Stimulated activated CD8-positive, alpha-beta memory T cell treated with anti-CD3 and anti-CD28 coated beads, Interleukin-7, amount 100 ng/mL, for 24 hours (primary cell): ENCODE data around the gene F7.

Experiments used
- DNase-seq: peaks from one replicate; pipeline ENCODE4 v3.0.0-alpha.2; 2020; ENCODE audit warnings: low read depth

F7 gene

GRCh38 chr13:113086991-113087922 lies 18.3 kb upstream of the F7 start:
- no peak for DNase-seq

- DNase-seq: no peak
Observed at GRCh38 chr13:113087923-113088690, 17.5 kb upstream of the F7 start.

GRCh38 chr13:113088691-113089020 lies 16.9 kb upstream of the F7 start:
- DNase-seq: no peak

GRCh38 chr13:113089693-113090414 lies 15.7 kb upstream of the F7 start:
- no peak for DNase-seq

- DNase-seq: no peak
Observed at GRCh38 chr13:113090415-113090770, 15.2 kb upstream of the F7 start.

GRCh38 chr13:113090806-113091205 lies 14.8 kb upstream of the F7 start:
- DNase-seq: no peak

GRCh38 chr13:113091211-113091771 lies 14.3 kb upstream of the F7 start:
- DNase-seq: no peak

- no peak for DNase-seq
Observed at GRCh38 chr13:113091891-113092775, 13.5 kb upstream of the F7 start.

- DNase-seq: no peak
Observed at GRCh38 chr13:113092776-113093579, 12.6 kb upstream of the F7 start.

- DNase-seq: no peak
Observed at GRCh38 chr13:113093580-113094409, 11.8 kb upstream of the F7 start.

GRCh38 chr13:113094410-113094800 lies 11.2 kb upstream of the F7 start:
- no peak for DNase-seq

- DNase-seq: no peak
Observed at GRCh38 chr13:113095146-113096051, 10.2 kb upstream of the F7 start.

- no peak for DNase-seq
Observed at GRCh38 chr13:113096052-113096744, 9.4 kb upstream of the F7 start.

- no peak for DNase-seq
Observed at GRCh38 chr13:113096745-113097305, 8.8 kb upstream of the F7 start.

GRCh38 chr13:113097651-113098050 lies 7.9 kb upstream of the F7 start:
- no peak for DNase-seq

- no peak for DNase-seq
Observed at GRCh38 chr13:113098162-113098732, 7.3 kb upstream of the F7 start.

- DNase-seq: no peak
Observed at GRCh38 chr13:113099142-113099541, 6.4 kb upstream of the F7 start.
